DND-41 (cell line): Measurements from ENCODE around the gene UVRAG.
A peak's percentile ranks its signal among the peaks of the same experiment; 100 is the strongest.

Experiments
- EZH2 ChIP-seq: IDR thresholded peaks from 3 replicates; pipeline ENCODE4 v1.6.1; 2012; ENCODE audit warnings: borderline replicate concordance, low read depth, mild to moderate bottlenecking, moderate library complexity, low read length, inconsistent platforms; ENCODE audit not compliant: severe bottlenecking
- TF ChIP-seq, protein P1 (sequence below): IDR thresholded peaks from 2 replicates; pipeline ENCODE4 v1.5.1; 2012; ENCODE audit warnings: borderline replicate concordance, low read length, moderate library complexity, mild to moderate bottlenecking; ENCODE audit not compliant: poor library complexity, severe bottlenecking; ENCODE audit errors: extremely low read depth

DNA sequence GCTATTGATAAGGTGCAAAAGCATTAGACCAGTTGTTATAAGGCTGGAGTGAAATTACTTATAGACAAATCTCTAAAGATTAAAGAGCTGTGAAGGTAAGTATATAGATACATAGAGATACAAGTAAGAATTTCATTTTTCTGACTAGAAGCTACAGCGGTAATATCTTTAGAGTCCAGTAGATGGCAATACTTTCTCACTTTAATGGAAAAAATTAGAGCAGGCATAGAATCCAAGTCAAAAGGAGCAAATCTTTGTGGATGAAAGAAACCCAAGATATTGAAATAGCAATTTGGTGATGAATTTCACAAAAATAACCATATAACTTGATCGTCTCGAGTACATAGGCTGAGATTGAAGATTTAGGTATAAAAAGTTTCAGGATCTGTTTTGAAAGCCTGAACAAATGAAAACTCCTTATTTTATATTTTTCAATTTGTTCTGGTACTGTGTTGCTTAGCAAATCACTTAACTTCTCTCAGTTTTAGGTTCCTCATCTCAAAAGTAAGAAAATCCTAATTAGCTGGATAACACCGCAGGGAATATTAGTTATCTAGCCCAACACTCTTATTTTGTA, 81.9 kb downstream of the UVRAG start:
- TF ChIP-seq, protein P1, sequence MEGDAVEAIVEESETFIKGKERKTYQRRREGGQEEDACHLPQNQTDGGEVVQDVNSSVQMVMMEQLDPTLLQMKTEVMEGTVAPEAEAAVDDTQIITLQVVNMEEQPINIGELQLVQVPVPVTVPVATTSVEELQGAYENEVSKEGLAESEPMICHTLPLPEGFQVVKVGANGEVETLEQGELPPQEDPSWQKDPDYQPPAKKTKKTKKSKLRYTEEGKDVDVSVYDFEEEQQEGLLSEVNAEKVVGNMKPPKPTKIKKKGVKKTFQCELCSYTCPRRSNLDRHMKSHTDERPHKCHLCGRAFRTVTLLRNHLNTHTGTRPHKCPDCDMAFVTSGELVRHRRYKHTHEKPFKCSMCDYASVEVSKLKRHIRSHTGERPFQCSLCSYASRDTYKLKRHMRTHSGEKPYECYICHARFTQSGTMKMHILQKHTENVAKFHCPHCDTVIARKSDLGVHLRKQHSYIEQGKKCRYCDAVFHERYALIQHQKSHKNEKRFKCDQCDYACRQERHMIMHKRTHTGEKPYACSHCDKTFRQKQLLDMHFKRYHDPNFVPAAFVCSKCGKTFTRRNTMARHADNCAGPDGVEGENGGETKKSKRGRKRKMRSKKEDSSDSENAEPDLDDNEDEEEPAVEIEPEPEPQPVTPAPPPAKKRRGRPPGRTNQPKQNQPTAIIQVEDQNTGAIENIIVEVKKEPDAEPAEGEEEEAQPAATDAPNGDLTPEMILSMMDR: peak; percentile 77
- TF ChIP-seq EZH2: no peak
